ENCODE data around the gene PDE4B.

Gene PDE4B

GRCh38 chr1:66368261-66368660 is 575.6 kb downstream of the PDE4B start:
- no peaks in the 10 kb centered on the region for H3K36me3 ChIP-seq (ENCODE audit: control insufficient read depth, insufficient read depth, low read length)

GRCh38 chr1:66370462-66370971 is 577.8 kb downstream of the PDE4B start:
- no peaks in the 10 kb centered on the region for H3K36me3 ChIP-seq (ENCODE audit: control insufficient read depth, insufficient read depth, low read length)
- no peaks in the 10 kb centered on the region for H3K4me1 ChIP-seq
- H2AFZ ChIP-seq, result no peak overlapping the region
- no peaks in the 10 kb centered on the region for H3K27me3 ChIP-seq (ENCODE audit: control insufficient read depth, insufficient read depth, low read length)
- H3K9ac ChIP-seq, result no peak overlapping the region
- no peaks in the 10 kb centered on the region for H3K9me3 ChIP-seq (ENCODE audit: control insufficient read depth, low read length)
- peak overlapping the region; percentile 4 for H3K27ac ChIP-seq
- TF ChIP-seq CTCF (IDR thresholded peaks at IDR 0.05), result no peak
- H3K4me2 ChIP-seq (ENCODE audit: low read length), result no peak overlapping the region
- H3K79me2 ChIP-seq, result no peaks in the 10 kb centered on the region
- no peak overlapping the region for H3K4me3 ChIP-seq (ENCODE audit: low read depth, low read length)

More at GRCh38 chr1:66368261-66368660, 575.6 kb downstream of the PDE4B start:
- H3K9me3 ChIP-seq (ENCODE audit: control insufficient read depth, low read length), result no peaks in the 10 kb centered on the region
- H3K4me3 ChIP-seq (ENCODE audit: low read depth, low read length), result no peak overlapping the region
- no peaks in the 10 kb centered on the region for H3K27me3 ChIP-seq (ENCODE audit: control insufficient read depth, insufficient read depth, low read length)
- H3K79me2 ChIP-seq, result no peaks in the 10 kb centered on the region
- TF ChIP-seq CTCF (IDR thresholded peaks at IDR 0.05), result no peak
- H3K4me2 ChIP-seq (ENCODE audit: low read length), result no peak overlapping the region
- H3K27ac ChIP-seq, result no peak overlapping the region
- no peak overlapping the region for H2AFZ ChIP-seq
- H3K9ac ChIP-seq, result no peak overlapping the region
- no peaks in the 10 kb centered on the region for H3K4me1 ChIP-seq

- H3K79me2 ChIP-seq, result no peaks in the 10 kb centered on the region
- H3K4me2 ChIP-seq (ENCODE audit: low read length), result no peak overlapping the region
- no peaks in the 10 kb centered on the region for H3K36me3 ChIP-seq (ENCODE audit: control insufficient read depth, insufficient read depth, low read length)
- H3K9me3 ChIP-seq (ENCODE audit: control insufficient read depth, low read length), result no peaks in the 10 kb centered on the region
- H3K4me3 ChIP-seq (ENCODE audit: low read depth, low read length), result no peak overlapping the region
- H3K27me3 ChIP-seq (ENCODE audit: control insufficient read depth, insufficient read depth, low read length), result no peaks in the 10 kb centered on the region
- peak overlapping the region; percentile 15 for H3K27ac ChIP-seq
- H3K9ac ChIP-seq, result no peak overlapping the region
- H3K4me1 ChIP-seq, result no peaks in the 10 kb centered on the region
- H2AFZ ChIP-seq, result no peak overlapping the region
- TF ChIP-seq CTCF (IDR thresholded peaks at IDR 0.05), result no peak
Observed at GRCh38 chr1:66371233-66372005, 578.7 kb downstream of the PDE4B start.

GRCh38 chr1:66372522-66373101 is 579.9 kb downstream of the PDE4B start:
- no peak overlapping the region for H3K27ac ChIP-seq
- no peak overlapping the region for H2AFZ ChIP-seq
- no peak overlapping the region for H3K9ac ChIP-seq
- H3K36me3 ChIP-seq (ENCODE audit: control insufficient read depth, insufficient read depth, low read length), result no peaks in the 10 kb centered on the region
- TF ChIP-seq CTCF (IDR thresholded peaks at IDR 0.05), result no peak
- H3K4me1 ChIP-seq, result no peaks in the 10 kb centered on the region
- no peaks in the 10 kb centered on the region for H3K9me3 ChIP-seq (ENCODE audit: control insufficient read depth, low read length)
- H3K4me3 ChIP-seq (ENCODE audit: low read depth, low read length), result no peak overlapping the region
- H3K79me2 ChIP-seq, result no peaks in the 10 kb centered on the region
- H3K27me3 ChIP-seq (ENCODE audit: control insufficient read depth, insufficient read depth, low read length), result no peaks in the 10 kb centered on the region
- no peak overlapping the region for H3K4me2 ChIP-seq (ENCODE audit: low read length)

Data from parathyroid adenoma (tissue), 2 donors.